Astrocyte of the spinal cord (primary cell): ENCODE measurements around the gene CFAP46.

Experiments used
- DNase-seq: peaks from one replicate; pipeline ENCODE4 v3.0.0; 2011; ENCODE audit warnings: low read depth, low spot score
- H3K4me3 ChIP-seq: 2 replicates; pipeline ENCODE4 v1.5.1; 2011; ENCODE audit warnings: low read depth, mild to moderate bottlenecking, low read length, moderate library complexity
- in situ Hi-C: cut with HindIII; loops from 2 replicates; pipeline ENCODE4 v1.10.0; 2017; ENCODE audit warnings: low sequenced_read_pairs
- TF ChIP-seq, protein P1 (sequence below): IDR thresholded peaks from 2 replicates; pipeline ENCODE4 v1.5.1; 2012; ENCODE audit warnings: low read depth, mild to moderate bottlenecking, low read length, inconsistent platforms

CFAP46 gene

DNA sequence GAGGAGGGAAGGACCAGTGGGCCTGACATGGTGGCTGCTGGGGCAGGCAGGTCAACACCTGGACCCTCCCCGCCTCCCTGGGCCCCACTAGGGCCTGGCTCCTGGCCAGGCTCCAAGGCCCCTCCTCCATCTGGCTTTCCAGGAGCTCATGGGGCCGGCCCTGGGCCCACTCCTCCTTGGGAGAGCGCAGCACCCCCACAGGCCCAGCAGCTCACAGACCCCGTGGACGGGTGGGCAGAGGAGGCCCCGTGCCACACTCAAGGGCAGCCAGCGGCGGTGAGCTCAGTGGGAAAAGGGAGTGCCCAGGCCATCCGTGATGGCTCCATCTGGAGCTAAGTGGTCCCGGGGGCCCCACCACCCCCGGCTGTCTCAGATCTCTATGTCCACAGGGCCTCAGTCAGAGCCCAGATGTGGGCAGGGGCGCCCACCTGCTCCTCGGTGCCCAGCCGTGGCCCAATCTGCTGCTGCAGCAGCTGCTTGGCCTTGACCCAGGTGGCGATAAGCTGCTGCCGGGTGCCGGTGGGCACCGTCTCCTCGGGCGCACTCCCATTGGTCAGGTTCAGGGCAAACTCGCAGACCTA, 32.8 kb downstream of the CFAP46 start:
- in situ Hi-C loops: no loop called here
- DNase-seq: no peak
- H3K4me3 ChIP-seq: no peak overlapping the region
- TF ChIP-seq, protein P1, sequence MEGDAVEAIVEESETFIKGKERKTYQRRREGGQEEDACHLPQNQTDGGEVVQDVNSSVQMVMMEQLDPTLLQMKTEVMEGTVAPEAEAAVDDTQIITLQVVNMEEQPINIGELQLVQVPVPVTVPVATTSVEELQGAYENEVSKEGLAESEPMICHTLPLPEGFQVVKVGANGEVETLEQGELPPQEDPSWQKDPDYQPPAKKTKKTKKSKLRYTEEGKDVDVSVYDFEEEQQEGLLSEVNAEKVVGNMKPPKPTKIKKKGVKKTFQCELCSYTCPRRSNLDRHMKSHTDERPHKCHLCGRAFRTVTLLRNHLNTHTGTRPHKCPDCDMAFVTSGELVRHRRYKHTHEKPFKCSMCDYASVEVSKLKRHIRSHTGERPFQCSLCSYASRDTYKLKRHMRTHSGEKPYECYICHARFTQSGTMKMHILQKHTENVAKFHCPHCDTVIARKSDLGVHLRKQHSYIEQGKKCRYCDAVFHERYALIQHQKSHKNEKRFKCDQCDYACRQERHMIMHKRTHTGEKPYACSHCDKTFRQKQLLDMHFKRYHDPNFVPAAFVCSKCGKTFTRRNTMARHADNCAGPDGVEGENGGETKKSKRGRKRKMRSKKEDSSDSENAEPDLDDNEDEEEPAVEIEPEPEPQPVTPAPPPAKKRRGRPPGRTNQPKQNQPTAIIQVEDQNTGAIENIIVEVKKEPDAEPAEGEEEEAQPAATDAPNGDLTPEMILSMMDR: no peak

DNA sequence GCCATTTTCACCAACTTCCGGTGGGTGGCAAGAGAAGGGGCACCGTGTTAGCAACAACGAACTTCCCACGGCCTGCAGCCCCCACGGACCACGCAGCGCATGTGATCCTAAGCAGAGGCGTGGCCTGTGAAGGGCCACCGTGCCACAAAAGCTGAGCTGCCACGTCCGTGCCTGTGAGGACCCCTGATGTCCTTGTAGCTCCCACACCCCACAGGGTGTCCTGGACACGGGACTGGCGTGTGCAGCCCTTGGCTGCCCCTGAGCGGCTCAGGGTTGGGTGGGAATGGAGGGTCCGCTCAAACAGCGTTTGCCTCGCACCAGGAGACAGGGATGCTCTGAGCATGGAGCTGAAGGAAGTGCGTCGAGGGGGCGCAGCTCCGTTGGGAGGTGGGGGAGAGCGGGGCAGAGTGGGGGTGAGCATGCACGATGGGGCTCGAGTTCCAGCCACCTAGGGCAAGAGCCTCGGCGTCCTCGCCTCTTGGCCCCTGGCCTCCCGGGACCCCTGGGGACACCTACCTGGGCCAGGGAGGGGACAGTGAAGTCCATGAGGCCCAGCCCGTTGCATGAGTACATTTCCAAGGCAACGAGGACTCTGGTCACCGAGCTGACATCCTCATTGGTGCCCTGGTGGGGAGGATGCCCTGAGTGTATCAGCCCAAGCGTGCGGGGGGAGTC, 33.6 kb downstream of the CFAP46 start:
- no peak overlapping the region for H3K4me3 ChIP-seq
- TF ChIP-seq, protein P1: no peak
- no peak for DNase-seq
- in situ Hi-C loops: no loop called here

DNA sequence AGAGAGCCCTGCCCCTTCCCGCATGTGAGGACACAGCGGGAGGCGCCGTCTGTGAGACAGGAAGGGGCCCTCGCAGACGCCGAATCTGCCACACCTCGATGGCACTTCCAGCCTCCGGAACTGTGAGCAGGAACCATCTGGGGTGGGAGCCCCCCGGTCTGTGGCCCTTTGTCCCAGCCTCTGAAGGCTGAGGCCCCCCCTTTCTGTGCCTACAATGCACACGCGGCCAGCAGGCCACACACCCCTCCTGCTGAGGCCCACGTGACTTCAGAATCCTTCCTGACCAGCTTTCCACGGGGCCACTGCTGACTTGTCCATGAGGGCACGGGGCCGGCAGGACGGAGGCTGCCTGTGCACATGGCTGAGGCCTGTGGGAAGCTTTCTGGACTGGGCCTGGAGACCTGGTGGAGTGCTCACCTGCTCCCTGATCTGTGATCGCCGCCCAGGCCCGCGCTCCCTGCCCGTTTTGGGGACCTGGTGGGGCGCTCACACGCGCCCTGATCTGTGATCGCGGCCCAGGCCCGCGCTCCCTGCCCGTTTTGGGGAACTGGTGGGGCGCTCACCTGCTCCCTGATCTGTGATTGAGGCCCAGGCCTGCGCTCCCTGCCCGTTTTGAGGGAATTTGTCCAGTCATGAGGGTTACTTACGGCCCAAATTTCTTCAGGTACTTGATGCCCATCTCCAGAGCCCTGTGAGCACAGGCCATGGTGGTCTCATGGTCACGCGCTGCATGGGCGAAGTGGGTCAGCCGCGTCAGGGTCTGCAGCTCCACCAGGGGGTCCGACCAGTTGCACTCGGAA, 34.3 kb downstream of the CFAP46 start:
- DNase-seq: no peak
- no peak overlapping the region for H3K4me3 ChIP-seq
- TF ChIP-seq, protein P1: no peak
- in situ Hi-C loops: no loop called here

DNA sequence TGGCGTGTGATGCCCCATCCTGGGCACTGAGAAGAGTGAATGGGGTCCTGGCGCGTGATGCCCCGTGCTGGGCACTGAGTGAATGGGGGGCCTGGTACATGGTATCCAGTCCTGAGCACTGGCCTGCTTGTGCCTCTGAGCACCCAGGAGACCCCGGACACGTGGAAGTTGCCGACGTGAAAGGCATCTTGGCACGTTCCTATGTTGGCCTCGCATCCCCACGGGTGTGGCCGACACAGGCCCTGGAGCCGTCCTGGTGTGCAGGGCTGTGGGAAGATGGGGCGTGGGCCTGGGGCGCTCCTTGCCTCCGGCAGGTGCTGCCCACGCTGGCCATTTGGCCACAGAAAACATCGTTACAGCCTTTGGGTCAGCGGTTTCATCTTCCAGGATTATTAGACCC, 35.5 kb downstream of the CFAP46 start:
- TF ChIP-seq, protein P1: no peak
- in situ Hi-C loops: no loop called here

DNA sequence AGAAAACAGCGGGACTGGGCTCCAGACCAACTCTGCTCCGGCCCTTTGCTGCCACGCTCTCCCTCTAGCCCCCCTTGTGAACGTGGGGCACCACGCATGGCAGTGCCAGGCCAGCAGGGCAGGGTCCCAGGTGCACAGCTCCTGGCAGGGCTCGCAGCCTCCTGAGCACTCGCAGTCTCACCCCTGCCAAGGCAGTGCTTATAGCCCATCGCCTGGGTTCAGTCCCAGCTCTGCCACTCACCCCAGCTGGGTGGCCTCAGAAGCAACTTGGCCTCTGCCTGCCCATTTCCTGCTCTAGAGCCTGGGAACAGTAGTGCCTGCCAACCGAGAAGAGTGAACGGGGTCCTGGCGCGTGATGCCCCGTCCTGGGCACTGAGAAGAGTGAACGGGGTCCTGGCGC, 36.3 kb downstream of the CFAP46 start:
- TF ChIP-seq, protein P1: no peak
- in situ Hi-C loops: no loop called here
- no peak overlapping the region for H3K4me3 ChIP-seq
- DNase-seq: no peak

More for the DNA sequence above, 35.5 kb downstream of the CFAP46 start:
- no peak for DNase-seq
- H3K4me3 ChIP-seq: no peak overlapping the region

DNA sequence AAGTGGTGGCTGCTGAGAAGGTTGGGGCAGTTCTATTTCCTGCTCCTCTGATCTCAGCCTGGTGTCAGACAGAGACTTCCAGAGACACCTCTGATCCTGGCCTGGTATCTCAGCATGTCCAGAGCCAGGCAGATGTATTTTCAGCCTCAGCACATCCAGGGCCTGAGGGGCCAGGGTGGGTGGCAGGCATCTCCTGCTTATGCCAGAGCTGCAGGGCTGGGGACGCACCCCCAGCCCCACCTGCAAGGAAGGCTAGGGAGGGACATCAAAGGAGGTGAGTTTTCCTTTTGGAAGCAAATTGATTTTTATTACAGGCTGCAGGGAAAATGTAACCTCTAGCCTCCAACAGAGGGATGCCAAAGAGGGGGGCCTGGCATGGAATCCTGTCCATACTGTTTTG, 36.7 kb downstream of the CFAP46 start:
- TF ChIP-seq, protein P1: no peak
- in situ Hi-C loops: no loop called here
- H3K4me3 ChIP-seq: no peak overlapping the region
- no peak for DNase-seq
